ENCODE data around the gene SULF2. TPM values are rescaled to one million over a fixed set of nuclear protein-coding genes. Genes with fewer than 3 reads are reported as not detected.

Gene SULF2
- total and polyA plus RNA-seq, 2 donors = 9.3 to 94.0 TPM

DNA sequence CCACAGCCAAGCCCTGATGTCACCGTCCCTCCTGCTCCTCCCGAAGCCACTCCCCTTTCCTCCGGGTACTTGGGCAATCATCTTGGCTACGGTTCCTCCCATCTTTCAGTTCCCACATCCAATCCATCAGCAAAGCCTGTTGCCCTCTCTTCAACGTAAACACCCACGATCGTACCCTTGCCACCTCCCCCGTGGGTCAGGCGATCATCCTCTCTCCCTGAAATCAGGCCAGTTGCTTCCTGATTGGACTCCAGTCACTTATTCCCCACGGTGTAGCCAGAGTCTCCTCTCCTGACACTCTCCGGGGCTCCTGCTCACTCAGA lies 44.5 kb downstream of the SULF2 start:
- WGBS = 73% methylated on average over 11 of the region's 11 CpGs
- H3K4me1 ChIP-seq (ENCODE audit: control insufficient read depth in 2 of 2, insufficient read depth in 2 of 2, low read length in 2 of 2) = peaks cover 0 to 4% of the 10 kb centered on the region in 2 donors
- H3K4me3 ChIP-seq (ENCODE audit: low read length in 2 of 2) = no peak overlapping the region
- DNase-seq (ENCODE audit: low read depth in 6 of 9, low spot score in 9 of 9) = no peak
- H3K27ac ChIP-seq (ENCODE audit: low read depth in 1 of 2, low read length in 1 of 2) = no peak overlapping the region
- no peaks in the 10 kb centered on the region for H3K36me3 ChIP-seq (ENCODE audit: control insufficient read depth in 2 of 2, insufficient read depth in 2 of 2, low read length in 1 of 2)
- no peaks in the 10 kb centered on the region for H3K27me3 ChIP-seq (ENCODE audit: control insufficient read depth in 2 of 2, insufficient read depth in 1 of 2, low read length in 1 of 2)
- H3K9me3 ChIP-seq (ENCODE audit: control insufficient read depth in 2 of 2, insufficient read depth in 1 of 2, low read length in 1 of 2) = no peaks in the 10 kb centered on the region

- 85% methylated on average over 10 of the region's 10 CpGs for WGBS
- no peak for DNase-seq (ENCODE audit: low read depth in 6 of 9, low spot score in 9 of 9)
Measured at GRCh38 chr20:47740121-47740861, 45.0 kb downstream of the SULF2 start.

GRCh38 chr20:47737923-47738322 lies 47.4 kb downstream of the SULF2 start:
- no peak overlapping the region for H3K27ac ChIP-seq (ENCODE audit: low read depth in 1 of 2, low read length in 1 of 2)
- no peak for DNase-seq (ENCODE audit: low read depth in 6 of 9, low spot score in 9 of 9)
- WGBS = 94% methylated on average over 9 of the region's 9 CpGs

More at GRCh38 chr20:47740121-47740861, 45.0 kb downstream of the SULF2 start:
- no peaks in the 10 kb centered on the region for H3K9me3 ChIP-seq (ENCODE audit: control insufficient read depth in 2 of 2, insufficient read depth in 1 of 2, low read length in 1 of 2)
- H3K27me3 ChIP-seq (ENCODE audit: control insufficient read depth in 2 of 2, insufficient read depth in 1 of 2, low read length in 1 of 2) = no peaks in the 10 kb centered on the region
- peaks cover 0 to 9% of the 10 kb centered on the region in 2 donors for H3K4me1 ChIP-seq (ENCODE audit: control insufficient read depth in 2 of 2, insufficient read depth in 2 of 2, low read length in 2 of 2)
- no peak overlapping the region for H3K27ac ChIP-seq (ENCODE audit: low read depth in 1 of 2, low read length in 1 of 2)
- H3K36me3 ChIP-seq (ENCODE audit: control insufficient read depth in 2 of 2, insufficient read depth in 2 of 2, low read length in 1 of 2) = no peaks in the 10 kb centered on the region
- H3K4me3 ChIP-seq (ENCODE audit: low read length in 2 of 2) = no peak overlapping the region

DNA sequence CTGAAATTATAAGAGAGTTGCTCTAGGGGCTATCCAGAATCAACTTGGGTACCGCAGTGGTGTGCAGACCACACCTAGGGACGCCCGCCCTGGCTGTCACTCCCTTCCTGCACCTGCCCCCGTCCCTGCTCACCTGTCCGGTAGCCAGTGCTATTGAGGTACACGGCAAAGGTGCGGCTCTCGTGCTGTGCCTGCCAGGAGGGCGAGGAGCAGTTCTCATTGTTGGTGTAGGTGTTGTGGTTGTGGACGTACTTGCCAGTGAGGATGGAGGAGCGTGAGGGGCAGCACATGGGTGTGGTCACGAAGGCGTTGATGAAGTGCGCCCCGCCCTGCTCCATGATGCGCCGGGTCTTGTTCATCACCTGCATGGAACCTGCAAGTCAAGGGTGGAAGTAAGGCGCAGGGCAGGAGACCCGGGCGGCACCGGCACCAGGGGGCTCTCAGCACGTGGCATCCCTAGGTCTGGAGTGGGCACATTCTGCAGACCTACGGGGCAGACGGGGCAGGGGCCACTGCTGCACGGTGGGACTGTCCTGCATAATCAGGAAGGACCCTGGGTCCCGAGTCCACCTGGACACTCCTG lies 48.6 kb downstream of the SULF2 start:
- Histone ChIP-seq H3K9me3 (ENCODE audit: control insufficient read depth in 2 of 2, insufficient read depth in 1 of 2, low read length in 1 of 2) (no peaks in the 10 kb centered on the region), H3K4me3 (ENCODE audit: low read length in 2 of 2) (no peak overlapping the region), H3K4me1 (ENCODE audit: control insufficient read depth in 2 of 2, insufficient read depth in 2 of 2, low read length in 2 of 2) (peaks cover 0 to 13% of the 10 kb centered on the region in 2 donors), H3K27ac (ENCODE audit: low read depth in 1 of 2, low read length in 1 of 2) (no peak overlapping the region), H3K27me3 (ENCODE audit: control insufficient read depth in 2 of 2, insufficient read depth in 1 of 2, low read length in 1 of 2) (no peaks in the 10 kb centered on the region), H3K36me3 (ENCODE audit: control insufficient read depth in 2 of 2, insufficient read depth in 2 of 2, low read length in 1 of 2) (no peaks in the 10 kb centered on the region)
- no peak for DNase-seq (ENCODE audit: low read depth in 6 of 9, low spot score in 9 of 9)
- WGBS = 96% methylated on average over 26 of the region's 26 CpGs

More at GRCh38 chr20:47737923-47738322, 47.4 kb downstream of the SULF2 start:
- H3K36me3 ChIP-seq (ENCODE audit: control insufficient read depth in 2 of 2, insufficient read depth in 2 of 2, low read length in 1 of 2) = no peaks in the 10 kb centered on the region
- no peaks in the 10 kb centered on the region for H3K9me3 ChIP-seq (ENCODE audit: control insufficient read depth in 2 of 2, insufficient read depth in 1 of 2, low read length in 1 of 2)
- H3K4me1 ChIP-seq (ENCODE audit: control insufficient read depth in 2 of 2, insufficient read depth in 2 of 2, low read length in 2 of 2) = peaks cover 0 to 13% of the 10 kb centered on the region in 2 donors
- no peak overlapping the region for H3K4me3 ChIP-seq (ENCODE audit: low read length in 2 of 2)
- H3K27me3 ChIP-seq (ENCODE audit: control insufficient read depth in 2 of 2, insufficient read depth in 1 of 2, low read length in 1 of 2) = no peaks in the 10 kb centered on the region

DNA sequence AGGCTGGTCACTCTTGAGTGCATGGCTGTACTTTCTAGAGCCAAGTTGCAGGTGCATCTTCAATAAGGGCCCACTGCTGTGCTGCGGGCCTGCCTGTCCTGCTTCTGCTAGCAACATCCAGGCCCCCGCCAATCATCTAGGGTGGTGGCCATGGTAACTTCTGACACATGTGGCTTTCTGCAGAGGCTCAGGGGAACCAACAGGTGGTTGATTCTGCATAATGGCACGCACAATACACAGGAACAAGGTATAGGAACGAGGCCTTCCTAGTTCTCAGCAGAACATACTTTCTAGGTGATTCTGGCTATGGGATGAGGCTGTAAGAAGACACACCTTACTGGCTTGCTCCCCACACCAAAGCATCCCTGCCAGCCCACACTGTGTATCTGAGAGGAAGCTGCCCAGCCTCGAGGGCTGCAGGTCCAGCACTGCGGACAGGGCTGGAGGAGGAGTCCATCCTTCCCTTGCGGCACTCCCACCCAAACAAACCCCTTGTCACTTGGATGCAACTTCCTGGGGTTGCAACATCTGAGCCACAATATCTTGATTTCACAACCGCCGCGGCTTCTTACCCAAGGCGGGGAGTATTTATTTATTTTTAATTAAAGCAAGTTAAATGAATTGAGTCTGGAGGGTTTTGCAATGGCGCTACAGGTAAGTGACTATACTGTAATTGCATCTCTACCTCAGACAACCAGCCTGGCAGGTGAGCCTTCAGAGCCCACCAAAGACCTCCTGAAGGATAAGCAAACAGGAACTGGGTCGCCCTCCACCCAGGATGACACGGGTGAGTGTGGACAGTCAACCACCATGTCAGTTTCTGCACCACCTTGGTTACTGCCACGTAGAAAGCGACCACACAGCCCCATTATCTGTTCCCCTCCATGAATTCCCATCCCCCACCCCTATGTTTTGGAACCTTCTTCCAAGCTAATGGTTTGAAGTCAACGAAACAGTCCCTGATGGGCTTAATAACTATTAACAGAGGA lies 49.6 kb downstream of the SULF2 start:
- Histone ChIP-seq H3K4me3 (ENCODE audit: low read length in 2 of 2) (no peak overlapping the region), H3K27ac (ENCODE audit: low read depth in 1 of 2, low read length in 1 of 2) (peak overlapping the region in 1 of 2 donors; percentile 17), H3K27me3 (ENCODE audit: control insufficient read depth in 2 of 2, insufficient read depth in 1 of 2, low read length in 1 of 2) (no peaks in the 10 kb centered on the region), H3K36me3 (ENCODE audit: control insufficient read depth in 2 of 2, insufficient read depth in 2 of 2, low read length in 1 of 2) (no peaks in the 10 kb centered on the region), H3K4me1 (ENCODE audit: control insufficient read depth in 2 of 2, insufficient read depth in 2 of 2, low read length in 2 of 2) (peaks cover 0 to 13% of the 10 kb centered on the region in 2 donors), H3K9me3 (ENCODE audit: control insufficient read depth in 2 of 2, insufficient read depth in 1 of 2, low read length in 1 of 2) (no peaks in the 10 kb centered on the region)
- peak in 1 of 9 donors; percentile 61 for DNase-seq (ENCODE audit: low read depth in 6 of 9, low spot score in 9 of 9)
- 82% methylated on average over 17 of the region's 17 CpGs for WGBS

DNA sequence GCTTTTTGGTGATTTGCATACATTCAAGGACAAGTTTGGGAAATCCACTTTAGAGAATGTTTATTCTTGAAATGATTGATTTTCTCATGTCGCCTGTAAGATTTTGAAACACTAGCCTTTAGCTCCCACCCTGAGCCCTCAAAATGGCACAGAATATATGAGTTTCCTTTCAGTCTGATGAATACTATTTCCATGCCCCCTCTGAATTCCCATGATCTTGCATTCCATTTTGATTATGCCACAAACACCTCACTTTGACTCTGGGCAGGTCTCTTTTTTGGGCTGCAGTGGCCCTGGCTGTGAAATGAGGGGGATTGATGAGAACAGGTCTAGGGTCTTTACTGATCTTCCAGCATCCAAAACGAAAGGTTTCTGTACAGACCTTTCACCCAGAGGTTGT lies 50.4 kb downstream of the SULF2 start:
- Histone ChIP-seq H3K4me1 (ENCODE audit: control insufficient read depth in 2 of 2, insufficient read depth in 2 of 2, low read length in 2 of 2) (peaks cover 0 to 13% of the 10 kb centered on the region in 2 donors), H3K9me3 (ENCODE audit: control insufficient read depth in 2 of 2, insufficient read depth in 1 of 2, low read length in 1 of 2) (no peaks in the 10 kb centered on the region), H3K27me3 (ENCODE audit: control insufficient read depth in 2 of 2, insufficient read depth in 1 of 2, low read length in 1 of 2) (no peaks in the 10 kb centered on the region), H3K36me3 (ENCODE audit: control insufficient read depth in 2 of 2, insufficient read depth in 2 of 2, low read length in 1 of 2) (no peaks in the 10 kb centered on the region), H3K4me3 (ENCODE audit: low read length in 2 of 2) (no peak overlapping the region), H3K27ac (ENCODE audit: low read depth in 1 of 2, low read length in 1 of 2) (no peak overlapping the region)
- no peak for DNase-seq (ENCODE audit: low read depth in 6 of 9, low spot score in 9 of 9)
- 95% methylated on average over 2 of the region's 2 CpGs for WGBS

GRCh38 chr20:47733892-47734291 lies 51.4 kb downstream of the SULF2 start:
- Histone ChIP-seq H3K9me3 (ENCODE audit: control insufficient read depth in 2 of 2, insufficient read depth in 1 of 2, low read length in 1 of 2) (no peaks in the 10 kb centered on the region), H3K27me3 (ENCODE audit: control insufficient read depth in 2 of 2, insufficient read depth in 1 of 2, low read length in 1 of 2) (no peaks in the 10 kb centered on the region), H3K27ac (ENCODE audit: low read depth in 1 of 2, low read length in 1 of 2) (no peak overlapping the region), H3K4me3 (ENCODE audit: low read length in 2 of 2) (no peak overlapping the region), H3K36me3 (ENCODE audit: control insufficient read depth in 2 of 2, insufficient read depth in 2 of 2, low read length in 1 of 2) (no peaks in the 10 kb centered on the region), H3K4me1 (ENCODE audit: control insufficient read depth in 2 of 2, insufficient read depth in 2 of 2, low read length in 2 of 2) (peaks cover 0 to 13% of the 10 kb centered on the region in 2 donors)
- no peak for DNase-seq (ENCODE audit: low read depth in 6 of 9, low spot score in 9 of 9)
- 96% methylated on average over 4 of the region's 4 CpGs for WGBS

DNA sequence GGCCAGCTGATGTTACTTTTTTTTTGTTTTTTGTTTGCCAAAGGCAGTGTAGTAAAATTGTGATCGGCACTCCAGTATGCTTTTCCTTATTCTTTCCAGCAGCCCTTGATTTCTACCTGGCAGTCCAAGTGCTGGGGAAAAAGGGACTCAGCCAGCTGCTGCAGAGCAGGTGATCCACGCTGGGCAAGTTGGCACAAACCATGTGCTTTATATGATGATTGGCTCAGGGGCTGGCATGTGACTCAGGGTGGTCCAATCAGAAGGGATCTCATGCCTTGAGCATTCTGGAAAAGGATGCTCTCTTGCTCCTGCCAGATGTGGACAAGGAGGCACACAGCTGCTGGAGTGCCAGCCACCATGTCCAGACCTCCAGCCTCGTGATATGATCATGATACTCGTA lies 54.5 kb downstream of the SULF2 start:
- H3K36me3 ChIP-seq (ENCODE audit: control insufficient read depth in 2 of 2, insufficient read depth in 2 of 2, low read length in 1 of 2) = no peaks in the 10 kb centered on the region
- DNase-seq (ENCODE audit: low read depth in 6 of 9, low spot score in 9 of 9) = no peak
- 96% methylated on average over 4 of the region's 4 CpGs for WGBS
- H3K27me3 ChIP-seq (ENCODE audit: control insufficient read depth in 2 of 2, insufficient read depth in 1 of 2, low read length in 1 of 2) = no peaks in the 10 kb centered on the region
- no peak overlapping the region for H3K4me3 ChIP-seq (ENCODE audit: low read length in 2 of 2)
- H3K9me3 ChIP-seq (ENCODE audit: control insufficient read depth in 2 of 2, insufficient read depth in 1 of 2, low read length in 1 of 2) = no peaks in the 10 kb centered on the region
- no peak overlapping the region for H3K27ac ChIP-seq (ENCODE audit: low read depth in 1 of 2, low read length in 1 of 2)
- peaks cover 4 to 34% of the 10 kb centered on the region in 2 donors for H3K4me1 ChIP-seq (ENCODE audit: control insufficient read depth in 2 of 2, insufficient read depth in 2 of 2, low read length in 2 of 2)

- no peaks in the 10 kb centered on the region for H3K36me3 ChIP-seq (ENCODE audit: control insufficient read depth in 2 of 2, insufficient read depth in 2 of 2, low read length in 1 of 2)
- no peaks in the 10 kb centered on the region for H3K27me3 ChIP-seq (ENCODE audit: control insufficient read depth in 2 of 2, insufficient read depth in 1 of 2, low read length in 1 of 2)
- DNase-seq (ENCODE audit: low read depth in 6 of 9, low spot score in 9 of 9) = no peak
- 98% methylated on average over 10 of the region's 10 CpGs for WGBS
- peaks cover 4 to 27% of the 10 kb centered on the region in 2 donors for H3K4me1 ChIP-seq (ENCODE audit: control insufficient read depth in 2 of 2, insufficient read depth in 2 of 2, low read length in 2 of 2)
- H3K9me3 ChIP-seq (ENCODE audit: control insufficient read depth in 2 of 2, insufficient read depth in 1 of 2, low read length in 1 of 2) = no peaks in the 10 kb centered on the region
- no peak overlapping the region for H3K27ac ChIP-seq (ENCODE audit: low read depth in 1 of 2, low read length in 1 of 2)
- no peak overlapping the region for H3K4me3 ChIP-seq (ENCODE audit: low read length in 2 of 2)
Measured at GRCh38 chr20:47729472-47729871, 55.8 kb downstream of the SULF2 start.
